Measurements from ENCODE around the gene SRSF3. TPM values are rescaled to one million over a fixed set of nuclear protein-coding genes. Genes with fewer than 3 reads are reported as not detected.
"Not testable (repeated sequence)": the region's sequence is repeated elsewhere in the genome, so short reads cannot be mapped to it uniquely, and the experiment has no call there.

The SRSF3 gene
- total RNA-seq, 1 donor from 2014 or later, result 297 TPM

DNA sequence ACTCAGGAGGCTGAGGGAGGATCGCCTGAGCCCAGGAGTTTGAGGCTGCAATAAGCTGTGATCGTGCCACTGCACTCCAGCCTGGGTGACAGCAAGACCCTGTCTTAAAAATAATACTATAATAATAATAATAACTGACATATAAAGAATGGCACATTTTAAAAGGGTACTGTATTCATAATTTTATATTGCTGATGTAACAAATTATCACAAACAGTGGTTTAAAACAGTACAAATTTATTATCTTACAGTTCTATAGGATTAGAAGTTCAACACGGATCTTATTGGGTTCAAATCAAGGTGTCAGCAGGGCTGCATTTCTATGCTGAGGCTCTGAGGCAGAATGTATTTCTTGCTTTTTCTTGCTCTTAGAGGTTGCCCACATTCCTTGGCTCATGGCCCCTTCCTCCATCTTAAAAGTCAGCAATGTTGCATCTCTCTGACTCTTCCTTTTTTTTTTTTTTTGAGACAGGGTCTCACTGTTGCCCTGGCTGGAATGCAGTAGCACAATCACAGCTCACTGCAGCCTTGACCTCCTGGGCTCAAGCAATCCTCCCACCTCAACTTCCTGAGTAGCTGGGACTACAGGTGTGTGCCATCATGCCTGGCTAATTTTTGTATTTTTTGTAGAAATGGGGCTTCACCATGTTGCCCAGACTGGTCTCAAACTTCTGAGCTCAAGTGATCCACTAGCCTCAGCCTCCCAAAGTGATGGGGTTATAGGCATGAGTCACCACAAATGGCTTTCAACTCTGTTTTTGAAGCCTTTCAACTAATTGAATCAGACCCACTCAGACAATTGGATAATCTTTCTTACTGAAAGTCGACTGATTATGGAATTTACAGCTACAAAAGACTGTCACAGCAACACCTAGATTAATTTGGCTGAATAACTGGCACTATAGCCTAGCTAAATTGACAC, 22.8 kb upstream of the SRSF3 start:
- Histone ChIP-seq H2AFZ (replicated peaks) (no peak overlapping the region), H3K27ac (no peak overlapping the region), H3K79me2 (ENCODE audit: low read depth) (no peaks in the 10 kb centered on the region), H3K4me2 (no peak overlapping the region), H3F3A (ENCODE audit: low read depth) (no peaks in the 10 kb centered on the region), H3K4me3 (no peak overlapping the region), H3K9ac (no peak overlapping the region), H3K36me3 (no peaks in the 10 kb centered on the region), H3K27me3 (no peaks in the 10 kb centered on the region), H4K20me1 (ENCODE audit: low read depth) (no peaks in the 10 kb centered on the region), H3K4me1 (no peaks in the 10 kb centered on the region), H3K9me3 (ENCODE audit: low read depth) (no peaks in the 10 kb centered on the region)
- no peak for DNase-seq (ENCODE audit: low spot score)
- H3K36me3 Mint-ChIP-seq, result no peaks in the 10 kb centered on the region
- peaks cover 2% of the 10 kb centered on the region for H3K9me3 Mint-ChIP-seq
- no peak for TF ChIP-seq CTCF (IDR thresholded peaks at IDR 0.05)
- no peak for TF ChIP-seq EZH2phosphoT487 (IDR thresholded peaks at IDR 0.05)
- TF ChIP-seq EZH2 (IDR thresholded peaks at IDR 0.05), result no peak
- no peaks in the 10 kb centered on the region for H3K4me1 Mint-ChIP-seq
- no peak overlapping the region for H3K27ac Mint-ChIP-seq
- H3K27me3 Mint-ChIP-seq (ENCODE audit: insufficient read depth, low read depth), result peaks cover 4% of the 10 kb centered on the region
- no peak overlapping the region for H3K4me3 Mint-ChIP-seq

- H2AFZ ChIP-seq (replicated peaks); H3K4me2 ChIP-seq; H3K9me3 ChIP-seq (ENCODE audit: low read depth); H3K9ac ChIP-seq; H3K27ac Mint-ChIP-seq; H3K27ac ChIP-seq; H4K20me1 ChIP-seq (ENCODE audit: low read depth); H3K79me2 ChIP-seq (ENCODE audit: low read depth); H3K4me1 ChIP-seq; H3K27me3 Mint-ChIP-seq (ENCODE audit: insufficient read depth, low read depth); H3K36me3 ChIP-seq; H3F3A ChIP-seq (ENCODE audit: low read depth); H3K9me3 Mint-ChIP-seq; H3K36me3 Mint-ChIP-seq; H3K27me3 ChIP-seq; H3K4me1 Mint-ChIP-seq; H3K4me3 Mint-ChIP-seq; DNase-seq (ENCODE audit: low spot score); H3K4me3 ChIP-seq: not testable (repeated sequence)
Observed at GRCh38 chr6:36572353-36573311, 21.5 kb upstream of the SRSF3 start.

DNA sequence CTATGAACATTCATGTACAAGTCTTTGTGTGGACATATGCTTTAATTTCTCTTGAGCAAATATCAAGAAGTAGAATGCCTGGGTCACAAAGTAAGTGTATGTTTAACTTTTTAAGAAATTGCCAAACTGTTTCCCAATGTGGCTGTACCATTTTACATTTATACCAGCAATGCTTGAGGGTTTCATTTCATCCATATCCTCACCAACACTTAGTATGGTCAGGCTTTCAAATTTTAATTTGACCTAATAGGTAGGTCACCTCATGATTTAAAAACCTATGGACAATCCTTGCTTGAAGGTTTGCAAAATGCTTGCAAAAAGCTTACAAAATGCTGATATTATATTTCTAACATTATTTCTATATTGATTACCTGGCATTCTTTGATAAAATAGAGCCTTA, 19.5 kb upstream of the SRSF3 start:
- Mint-ChIP-seq H3K36me3 (no peaks in the 10 kb centered on the region), H3K4me1 (peaks cover 20% of the 10 kb centered on the region), H3K27ac (no peak overlapping the region), H3K27me3 (ENCODE audit: insufficient read depth, low read depth) (peaks cover 10% of the 10 kb centered on the region), H3K4me3 (no peak overlapping the region), H3K9me3 (peaks cover 4% of the 10 kb centered on the region)
- no peaks in the 10 kb centered on the region for H3K9me3 ChIP-seq (ENCODE audit: low read depth)
- no peaks in the 10 kb centered on the region for H3K79me2 ChIP-seq (ENCODE audit: low read depth)
- H3K27ac ChIP-seq, result no peak overlapping the region
- H4K20me1 ChIP-seq (ENCODE audit: low read depth), result no peaks in the 10 kb centered on the region
- no peak overlapping the region for H3K9ac ChIP-seq
- H2AFZ ChIP-seq (replicated peaks), result no peak overlapping the region
- H3K4me1 ChIP-seq, result peaks cover 8% of the 10 kb centered on the region
- no peak for DNase-seq (ENCODE audit: low spot score)
- peaks cover 6% of the 10 kb centered on the region for H3F3A ChIP-seq (ENCODE audit: low read depth)
- no peaks in the 10 kb centered on the region for H3K27me3 ChIP-seq
- TF ChIP-seq EZH2 (IDR thresholded peaks at IDR 0.05) (no peak), EZH2phosphoT487 (IDR thresholded peaks at IDR 0.05) (no peak), CTCF (IDR thresholded peaks at IDR 0.05) (no peak)
- H3K36me3 ChIP-seq, result no peaks in the 10 kb centered on the region
- H3K4me3 ChIP-seq, result no peak overlapping the region
- H3K4me2 ChIP-seq, result no peak overlapping the region

All from neural progenitor cell (in vitro differentiated cells).